Thyroid gland (tissue), 4 donors: ENCODE measurements around the gene KCNJ6. TPM values are rescaled to one million over a fixed set of nuclear protein-coding genes. Genes with fewer than 3 reads are reported as not detected.
"Not testable (repeated sequence)": the region's sequence is repeated elsewhere in the genome, so short reads cannot be mapped to it uniquely, and the experiment has no call there.

Experiments used
- DNase-seq, 2 donors: peaks; one replicate each; pipeline ENCODE4 v3.0.0-alpha.2; 2019
- H3K27ac ChIP-seq, 3 donors: fragments of 200-600 bp; sonication (generic); 1 replicate in 2 of 3; 2 replicates in 1 of 3; pipeline ENCODE4 v1.5.1; 2016 to 2019; ENCODE audit warnings: mild to moderate bottlenecking in 1 of 3, moderate library complexity in 1 of 3
- H3K27me3 ChIP-seq: fragments of 200-600 bp; sonication (generic); one replicate; pipeline ENCODE4 v1.5.1; 2019
- H3K36me3 ChIP-seq, 2 donors: fragments of 200-600 bp; sonication (generic); one replicate each; pipeline ENCODE4 v1.5.1; 2016 to 2019
- H3K4me1 ChIP-seq, 2 donors: fragments of 200-600 bp; sonication (generic); one replicate each; pipeline ENCODE4 v1.5.1; 2017 to 2019
- H3K4me3 ChIP-seq, 3 donors: fragments of 200-600 bp; sonication (generic); replicated peaks in 1 of 3; 1 replicate in 2 of 3; 2 replicates in 1 of 3; pipeline ENCODE4 v1.5.1; 2016; ENCODE audit warnings: mild to moderate bottlenecking in 1 of 3
- H3K9me3 ChIP-seq: fragments of 200-600 bp; sonication (generic); one replicate; pipeline ENCODE4 v1.5.1; 2017
- POLR2A ChIP-seq, 2 donors: fragments of 450-650 bp; IDR thresholded peaks; one replicate each; pipeline ENCODE4 v1.6.1; 2017; ENCODE audit warnings: antibody characterized with exemption in 2 of 2, mild to moderate bottlenecking in 2 of 2, moderate library complexity in 1 of 2
- WGBS, 2 donors: methylation state at CpG; one replicate each; pipeline ENCODE4 v1.1.5; 2017; 5-methylcytosine and 5-hydroxymethylcytosine counted together
- intact Hi-C: fragments of 100-400 bp; cut with DNase I; formaldehyde crosslinking; loops from one replicate; pipeline ENCODE4 v1.15.1; 2023
- total RNA-seq, 4 donors: library from RNA; depleted of rRNA; stranded (reverse); fragments of >200 nt; gene quantifications; one replicate each; pipeline ENCODE4 v1.2.3, GENCODE V29; 2016
- TF ChIP-seq, protein P1 (sequence below), 6 experiments: fragments of 200-600 bp in 3 of 6; fragments of 450-650 bp in 3 of 6; sonication (generic) in 3 of 6; IDR thresholded peaks; one replicate each; pipeline ENCODE4 v1.5.1; 2016 to 2019; ENCODE audit warnings: antibody characterized with exemption in 6 of 6, mild to moderate bottlenecking in 2 of 6, inconsistent platforms in 1 of 6, moderate library complexity in 1 of 6

The KCNJ6 gene
- total RNA-seq, 4 donors from 2014 or later = not detected

DNA sequence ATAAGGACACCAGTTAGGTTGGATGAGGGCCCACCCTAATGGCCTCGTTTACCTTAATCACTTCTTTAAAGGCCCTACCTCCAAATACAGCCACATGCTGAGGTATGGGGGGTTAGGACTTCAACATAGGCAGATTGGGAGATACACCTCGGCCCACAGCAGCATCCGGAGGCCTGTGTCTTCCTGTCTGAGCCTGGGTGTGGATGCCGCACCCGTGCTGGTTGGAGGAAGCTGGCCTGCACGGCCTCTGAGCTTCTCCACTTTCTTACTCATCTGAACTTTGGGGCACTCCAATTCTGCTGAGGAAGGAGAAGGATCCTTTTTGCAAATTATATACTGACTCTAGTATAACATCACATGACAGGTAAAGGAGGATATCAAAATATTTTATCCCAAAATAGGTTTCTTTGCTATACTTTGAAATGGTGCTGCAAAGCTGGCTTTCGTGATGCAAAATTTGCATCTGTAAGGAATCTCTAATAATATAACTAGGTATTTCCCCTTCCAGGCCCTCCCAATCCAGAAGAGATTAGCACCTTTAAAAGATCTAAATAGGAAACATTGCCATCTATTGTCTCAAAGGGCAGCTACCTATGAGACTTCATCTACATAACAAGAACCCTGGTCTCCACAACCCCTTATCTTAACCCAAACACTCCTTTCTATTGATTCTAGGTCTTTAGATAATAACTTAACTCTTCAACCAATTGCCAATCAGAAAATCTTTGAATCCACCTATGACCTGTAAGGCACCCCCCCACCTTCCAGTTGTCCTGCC is 247.6 kb downstream of the KCNJ6 start:
- TF ChIP-seq, protein P1, sequence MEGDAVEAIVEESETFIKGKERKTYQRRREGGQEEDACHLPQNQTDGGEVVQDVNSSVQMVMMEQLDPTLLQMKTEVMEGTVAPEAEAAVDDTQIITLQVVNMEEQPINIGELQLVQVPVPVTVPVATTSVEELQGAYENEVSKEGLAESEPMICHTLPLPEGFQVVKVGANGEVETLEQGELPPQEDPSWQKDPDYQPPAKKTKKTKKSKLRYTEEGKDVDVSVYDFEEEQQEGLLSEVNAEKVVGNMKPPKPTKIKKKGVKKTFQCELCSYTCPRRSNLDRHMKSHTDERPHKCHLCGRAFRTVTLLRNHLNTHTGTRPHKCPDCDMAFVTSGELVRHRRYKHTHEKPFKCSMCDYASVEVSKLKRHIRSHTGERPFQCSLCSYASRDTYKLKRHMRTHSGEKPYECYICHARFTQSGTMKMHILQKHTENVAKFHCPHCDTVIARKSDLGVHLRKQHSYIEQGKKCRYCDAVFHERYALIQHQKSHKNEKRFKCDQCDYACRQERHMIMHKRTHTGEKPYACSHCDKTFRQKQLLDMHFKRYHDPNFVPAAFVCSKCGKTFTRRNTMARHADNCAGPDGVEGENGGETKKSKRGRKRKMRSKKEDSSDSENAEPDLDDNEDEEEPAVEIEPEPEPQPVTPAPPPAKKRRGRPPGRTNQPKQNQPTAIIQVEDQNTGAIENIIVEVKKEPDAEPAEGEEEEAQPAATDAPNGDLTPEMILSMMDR (IDR thresholded peaks at IDR 0.05) = no peak
- TF ChIP-seq POLR2A (IDR thresholded peaks at IDR 0.05) = no peak
- no peaks in the 10 kb centered on the region for H3K36me3 ChIP-seq
- H3K4me3 ChIP-seq = no peak overlapping the region
- intact Hi-C loops = no loop called here
- no peaks in the 10 kb centered on the region for H3K9me3 ChIP-seq
- H3K27ac ChIP-seq = no peak overlapping the region
- DNase-seq = no peak
- no peaks in the 10 kb centered on the region for H3K27me3 ChIP-seq
- WGBS, 2 donors = 84 to 93% methylated on average over 4 to 7 of the region's 7 CpGs
- no peaks in the 10 kb centered on the region for H3K4me1 ChIP-seq

DNA sequence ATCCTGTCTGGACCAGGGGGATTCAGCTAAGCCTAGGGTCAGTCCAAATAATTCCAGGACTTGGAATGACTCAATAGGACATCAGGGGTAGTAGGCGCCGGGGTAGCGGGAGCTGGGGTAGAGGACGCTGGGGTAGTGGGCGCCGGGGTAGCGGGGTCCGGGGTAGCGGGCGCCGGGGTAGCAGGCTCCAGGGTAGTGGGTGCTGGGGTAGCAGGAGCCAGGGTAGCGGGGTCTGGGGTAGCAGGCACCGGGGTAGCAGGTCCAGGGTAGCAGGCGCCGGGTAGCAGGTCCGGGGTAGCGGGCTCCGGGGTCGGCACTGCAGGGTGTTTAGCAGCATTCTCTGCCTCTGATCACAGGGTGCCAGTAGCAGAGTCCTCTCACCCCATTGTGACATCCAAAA is 248.9 kb downstream of the KCNJ6 start:
- Histone ChIP-seq H3K27ac (no peak overlapping the region), H3K4me1 (no peaks in the 10 kb centered on the region), H3K4me3 (no peak overlapping the region), H3K27me3 (no peaks in the 10 kb centered on the region), H3K36me3 (no peaks in the 10 kb centered on the region), H3K9me3 (no peaks in the 10 kb centered on the region)
- no peak for DNase-seq
- no peak for TF ChIP-seq POLR2A (IDR thresholded peaks at IDR 0.05)
- TF ChIP-seq, protein P1 (IDR thresholded peaks at IDR 0.05) = no peak
- 96 to 98% methylated on average over 17 to 19 of the region's 19 CpGs for WGBS, 2 donors
- intact Hi-C loops = no loop called here

DNA sequence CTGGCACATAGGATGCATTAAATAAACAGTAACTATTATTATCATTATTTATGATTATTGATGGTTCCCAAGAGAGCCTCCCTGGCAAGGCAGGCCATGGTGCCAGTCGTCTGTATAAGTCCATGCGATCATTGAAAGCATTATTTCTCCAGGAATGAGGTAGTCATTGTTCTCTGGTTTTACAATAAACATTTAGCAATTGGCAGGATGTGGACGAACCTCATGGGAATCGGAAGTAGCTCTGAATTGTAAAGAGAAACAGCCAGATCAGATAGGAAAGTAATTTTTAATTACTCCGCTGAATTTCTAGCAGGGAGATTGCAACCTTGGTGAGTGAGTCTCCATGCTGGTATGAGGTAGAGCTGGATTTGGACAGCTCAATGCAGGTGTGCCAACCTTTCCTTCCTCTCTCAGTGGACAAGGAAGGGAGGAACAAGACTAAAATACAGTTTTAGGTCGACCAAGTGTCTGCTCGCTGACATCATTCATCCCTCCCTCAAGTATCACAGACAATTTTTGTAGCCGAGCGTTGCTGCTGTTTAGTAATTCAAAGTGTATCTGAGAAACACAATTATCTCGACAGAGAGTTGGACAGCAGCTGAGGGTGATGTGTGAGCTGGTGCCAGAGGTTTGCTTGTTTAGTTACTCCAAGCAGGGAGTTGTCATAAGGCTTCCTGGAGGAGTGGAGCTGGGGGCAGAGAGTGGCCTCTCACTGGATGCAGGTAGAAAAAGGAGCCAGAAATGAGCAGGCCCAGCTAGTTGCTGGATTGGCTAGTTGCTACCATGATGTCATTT is 250.8 kb downstream of the KCNJ6 start:
- intact Hi-C loops = no loop called here
- H3K36me3 ChIP-seq = no peaks in the 10 kb centered on the region
- H3K9me3 ChIP-seq = no peaks in the 10 kb centered on the region
- H3K4me1 ChIP-seq = no peaks in the 10 kb centered on the region
- no peak overlapping the region for H3K27ac ChIP-seq
- WGBS, 2 donors = 52 to 62% methylated on average over 10 of the region's 10 CpGs
- H3K4me3 ChIP-seq = no peak overlapping the region
- DNase-seq = no peak
- no peaks in the 10 kb centered on the region for H3K27me3 ChIP-seq
- TF ChIP-seq POLR2A (IDR thresholded peaks at IDR 0.05) = no peak
- TF ChIP-seq, protein P1 (IDR thresholded peaks at IDR 0.05) = no peak

- H3K27me3 ChIP-seq, DNase-seq, H3K4me3 ChIP-seq, intact Hi-C loops, H3K27ac ChIP-seq, H3K9me3 ChIP-seq, H3K4me1 ChIP-seq, H3K36me3 ChIP-seq: not testable (repeated sequence)
- 97 to 100% methylated on average over 1 of the region's 1 CpG for WGBS, 2 donors
These were observed 254.0 kb downstream of the KCNJ6 start for GRCh38 chr21:37662227-37662626.

- no peak for TF ChIP-seq POLR2A (IDR thresholded peaks at IDR 0.05)
- TF ChIP-seq, protein P1 (IDR thresholded peaks at IDR 0.05) = no peak
- Histone ChIP-seq H3K27me3 (no peaks in the 10 kb centered on the region), H3K36me3 (no peaks in the 10 kb centered on the region), H3K9me3 (no peaks in the 10 kb centered on the region), H3K27ac (no peak overlapping the region), H3K4me3 (no peak overlapping the region), H3K4me1 (peaks cover 0 to 4% of the 10 kb centered on the region in 2 donors)
- no peak for DNase-seq
- WGBS, 2 donors = 92 to 100% methylated on average over 5 to 6 of the region's 6 CpGs
- intact Hi-C loops = no loop called here
These were observed 255.5 kb downstream of the KCNJ6 start for GRCh38 chr21:37660709-37661108.
